Glutamatergic neuron (in vitro differentiated cells): ENCODE results near the gene MIEF1. TPM values are rescaled to one million over a fixed set of nuclear protein-coding genes. Genes with fewer than 3 reads are reported as not detected.

Experiments
- DNase-seq: peaks from one replicate; pipeline ENCODE4 v3.0.0; 2022
- H3K27ac Mint-ChIP-seq: one replicate; pipeline ENCODE4 v1.8.0; 2020; ENCODE audit warnings: mild to moderate bottlenecking, mixed read lengths, inconsistent platforms; ENCODE audit not compliant: unreplicated experiment
- H3K27me3 Mint-ChIP-seq: one replicate; pipeline ENCODE4 v1.8.0; 2020; ENCODE audit warnings: mild to moderate bottlenecking, moderate library complexity, mixed read lengths, inconsistent platforms; ENCODE audit not compliant: unreplicated experiment
- H3K36me3 Mint-ChIP-seq: one replicate; pipeline ENCODE4 v1.8.0; 2020; ENCODE audit warnings: mild to moderate bottlenecking, mixed read lengths, inconsistent platforms; ENCODE audit not compliant: unreplicated experiment
- H3K4me1 Mint-ChIP-seq: one replicate; pipeline ENCODE4 v1.8.0; 2020; ENCODE audit warnings: mild to moderate bottlenecking, low read depth, mixed read lengths, inconsistent platforms; ENCODE audit not compliant: unreplicated experiment
- H3K4me3 Mint-ChIP-seq: one replicate; pipeline ENCODE4 v1.8.0; 2020; ENCODE audit warnings: mild to moderate bottlenecking, mixed read lengths, inconsistent platforms; ENCODE audit not compliant: unreplicated experiment
- H3K9me3 Mint-ChIP-seq: one replicate; pipeline ENCODE4 v1.8.0; 2020; ENCODE audit warnings: mild to moderate bottlenecking, moderate library complexity, mixed read lengths, inconsistent platforms; ENCODE audit not compliant: unreplicated experiment
- total RNA-seq: library from RNA; stranded (reverse); fragmentation: NEBNext Ultra II Directional; extraction: Animal tissue kit (Norgen Biotek cat#: 25700); gene quantifications from one replicate; pipeline ENCODE4 v1.2.1, GENCODE V29; 2021; ENCODE audit not compliant: unreplicated experiment
- TF ChIP-seq, protein P1 (sequence below): fragments of 200-600 bp; sonication (generic); IDR thresholded peaks from one replicate; pipeline ENCODE4 v1.5.0; 2021; ENCODE audit not compliant: partially characterized antibody, unreplicated experiment

Gene MIEF1
- total RNA-seq, 1 donor from 2014 or later = 40.0 TPM

DNA sequence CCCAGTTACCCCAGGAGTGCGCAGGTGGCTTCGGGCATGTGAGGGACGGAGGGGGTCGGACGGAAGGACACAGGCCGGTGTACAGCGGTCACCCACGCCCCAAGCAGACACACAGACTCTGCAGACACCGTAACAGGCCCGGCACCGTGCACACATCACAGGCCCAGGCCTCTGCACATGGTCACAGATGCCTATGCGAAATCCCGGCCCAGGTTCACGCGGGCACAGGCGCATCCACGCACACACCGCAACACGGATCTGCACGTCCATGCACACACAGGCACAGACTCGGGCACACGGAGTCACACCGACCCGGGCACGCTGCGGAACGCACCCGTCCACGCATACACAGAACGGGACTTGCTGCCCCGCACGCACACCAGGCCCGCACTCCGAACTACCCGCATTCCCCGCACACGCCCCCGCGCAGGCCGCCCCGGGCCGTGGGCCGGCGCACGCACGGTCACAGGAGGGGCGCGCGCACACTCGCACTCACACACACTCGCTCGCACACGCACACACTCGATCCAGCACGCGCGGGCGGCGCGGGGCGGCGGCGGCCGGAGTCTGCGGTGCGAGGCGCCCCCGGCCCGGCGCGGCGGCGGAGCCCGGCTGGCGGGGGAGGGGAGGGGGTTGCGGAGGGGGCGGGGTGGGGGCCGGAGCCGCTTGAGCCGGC, 45.4 kb upstream of the MIEF1 start, which contains the start of gene MGAT3:
Gene MGAT3 (plus strand): TSS at position 491 of the 676 bp plus-strand sequence. CDS start 30,336 bp downstream, outside the sequence.
- H3K27me3 Mint-ChIP-seq = peaks cover 21% of the 10 kb centered on the region

DNA sequence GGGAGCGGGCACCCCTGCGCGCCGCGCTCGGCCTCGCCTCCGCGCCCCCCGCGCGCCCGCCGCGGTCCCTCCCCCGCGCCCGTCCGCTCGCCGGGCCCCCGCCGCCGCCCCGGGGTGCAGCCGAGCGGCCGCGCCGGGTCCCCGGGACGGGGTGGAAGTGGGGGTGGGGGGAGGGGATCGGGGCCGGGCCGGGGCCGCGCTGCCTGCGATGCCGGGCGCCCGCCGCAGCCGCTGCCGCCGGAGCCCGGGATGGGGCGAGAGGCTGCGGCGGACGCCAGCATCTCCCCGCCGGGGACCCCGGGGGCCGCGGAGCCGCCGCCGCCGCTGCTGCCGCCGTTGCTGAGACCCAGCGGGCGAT, 44.9 kb upstream of the MIEF1 start:
- Mint-ChIP-seq H3K27ac (no peak overlapping the region), H3K36me3 (peaks cover 5% of the 10 kb centered on the region), H3K4me3 (no peak overlapping the region), H3K27me3 (peaks cover 18% of the 10 kb centered on the region), H3K9me3 (peaks cover 14% of the 10 kb centered on the region), H3K4me1 (peaks cover 11% of the 10 kb centered on the region)
- DNase-seq = peak; percentile 59
- TF ChIP-seq, protein P1, sequence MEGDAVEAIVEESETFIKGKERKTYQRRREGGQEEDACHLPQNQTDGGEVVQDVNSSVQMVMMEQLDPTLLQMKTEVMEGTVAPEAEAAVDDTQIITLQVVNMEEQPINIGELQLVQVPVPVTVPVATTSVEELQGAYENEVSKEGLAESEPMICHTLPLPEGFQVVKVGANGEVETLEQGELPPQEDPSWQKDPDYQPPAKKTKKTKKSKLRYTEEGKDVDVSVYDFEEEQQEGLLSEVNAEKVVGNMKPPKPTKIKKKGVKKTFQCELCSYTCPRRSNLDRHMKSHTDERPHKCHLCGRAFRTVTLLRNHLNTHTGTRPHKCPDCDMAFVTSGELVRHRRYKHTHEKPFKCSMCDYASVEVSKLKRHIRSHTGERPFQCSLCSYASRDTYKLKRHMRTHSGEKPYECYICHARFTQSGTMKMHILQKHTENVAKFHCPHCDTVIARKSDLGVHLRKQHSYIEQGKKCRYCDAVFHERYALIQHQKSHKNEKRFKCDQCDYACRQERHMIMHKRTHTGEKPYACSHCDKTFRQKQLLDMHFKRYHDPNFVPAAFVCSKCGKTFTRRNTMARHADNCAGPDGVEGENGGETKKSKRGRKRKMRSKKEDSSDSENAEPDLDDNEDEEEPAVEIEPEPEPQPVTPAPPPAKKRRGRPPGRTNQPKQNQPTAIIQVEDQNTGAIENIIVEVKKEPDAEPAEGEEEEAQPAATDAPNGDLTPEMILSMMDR = no peak

More for the DNA sequence above, 45.4 kb upstream of the MIEF1 start, which contains the start of gene MGAT3:
- peak within 1 kb of the TSS; percentile 81 for H3K27ac Mint-ChIP-seq
- no peak for DNase-seq
- H3K4me1 Mint-ChIP-seq = peaks cover 14% of the 10 kb centered on the region
- peak within 1 kb of the TSS; percentile 88 for H3K4me3 Mint-ChIP-seq
- TF ChIP-seq, protein P1 = no peak
- peaks cover 5% of the 10 kb centered on the region for H3K36me3 Mint-ChIP-seq
- H3K9me3 Mint-ChIP-seq = peaks cover 17% of the 10 kb centered on the region

DNA sequence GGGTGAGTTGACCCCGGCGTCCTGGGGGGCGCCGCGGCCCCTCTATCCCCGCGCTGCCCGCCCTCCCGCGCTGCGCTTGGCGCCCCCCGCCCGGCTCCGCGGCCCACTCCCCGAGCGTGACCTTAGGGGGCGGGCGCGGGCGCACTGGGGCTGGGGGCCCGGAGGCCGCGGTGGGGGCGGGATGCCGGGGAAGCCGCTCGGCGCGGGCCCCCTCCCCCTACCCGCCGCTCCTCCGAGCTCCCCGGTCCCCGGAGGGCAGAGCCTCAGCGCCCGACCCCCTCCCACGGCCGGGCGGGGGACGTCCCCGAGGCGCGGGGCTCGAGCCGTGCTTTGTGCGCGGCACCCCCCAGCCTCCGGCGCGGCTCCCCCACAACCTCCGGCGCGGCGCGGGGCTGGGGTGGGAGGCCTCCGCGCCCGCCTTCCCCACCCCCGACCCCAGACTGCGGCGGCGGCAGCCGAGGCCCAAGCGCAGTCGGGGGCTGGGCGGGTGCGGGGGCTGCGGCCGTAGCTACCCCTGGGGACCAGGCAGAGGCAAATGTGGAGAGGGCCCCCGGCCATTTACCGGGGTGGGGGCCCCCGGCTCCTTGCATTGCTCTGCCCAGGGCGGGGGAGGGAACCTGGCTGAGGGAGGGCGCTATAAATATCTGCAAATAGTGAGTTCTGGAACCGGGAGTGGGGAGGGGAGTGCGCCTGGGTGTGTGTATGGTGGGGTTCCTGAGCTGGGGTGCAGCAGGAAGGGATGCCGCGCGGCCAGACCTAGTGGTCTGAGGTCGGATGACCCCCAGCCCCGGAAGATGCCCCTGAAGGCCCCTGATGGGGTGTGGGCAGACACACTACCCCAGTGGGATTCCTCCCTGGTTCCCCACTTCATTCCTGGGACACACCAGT, 44.3 kb upstream of the MIEF1 start:
- Mint-ChIP-seq H3K9me3 (peaks cover 13% of the 10 kb centered on the region), H3K36me3 (peaks cover 5% of the 10 kb centered on the region), H3K4me1 (peaks cover 9% of the 10 kb centered on the region), H3K4me3 (peak overlapping the region; percentile 90), H3K27me3 (peaks cover 16% of the 10 kb centered on the region), H3K27ac (peak overlapping the region; percentile 76)
- TF ChIP-seq, protein P1 = no peak
- peak; percentile 52 for DNase-seq

DNA sequence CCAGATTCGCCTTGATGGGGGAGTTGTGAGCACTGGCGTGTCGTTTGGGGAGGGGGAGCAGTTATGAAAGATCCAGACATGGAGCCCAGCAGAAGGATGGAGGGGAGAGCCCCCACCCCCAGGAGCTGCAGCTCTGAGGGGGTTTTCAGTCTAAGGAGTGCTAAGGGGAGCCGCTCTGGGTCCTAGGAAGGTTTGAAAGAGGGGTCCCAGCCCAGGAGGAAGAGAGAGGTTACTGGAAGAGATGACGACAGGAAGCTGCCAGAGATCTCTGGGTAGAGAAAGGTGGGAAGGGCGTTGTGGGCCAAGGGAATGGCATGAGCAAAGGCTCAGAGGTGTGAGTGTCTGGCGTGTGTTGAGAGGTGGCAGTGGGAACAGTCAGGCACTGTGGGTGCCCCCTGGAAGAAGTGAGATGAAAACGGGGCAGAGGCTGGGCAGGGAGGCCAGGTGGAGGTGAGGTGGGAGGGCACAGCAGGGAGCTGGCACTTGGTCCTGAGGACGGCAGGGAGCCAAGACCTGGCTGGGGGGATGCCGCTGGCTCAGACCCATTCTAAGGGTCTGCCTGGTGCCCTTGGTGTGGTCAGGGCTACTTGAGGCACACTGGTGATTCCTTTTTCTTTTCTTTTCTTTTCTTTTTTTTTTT, 43.5 kb upstream of the MIEF1 start:
- Mint-ChIP-seq H3K36me3 (peaks cover 5% of the 10 kb centered on the region), H3K4me1 (peaks cover 9% of the 10 kb centered on the region), H3K4me3 (peak overlapping the region; percentile 90), H3K9me3 (peaks cover 13% of the 10 kb centered on the region), H3K27me3 (peaks cover 16% of the 10 kb centered on the region), H3K27ac (peak overlapping the region; percentile 25)
- TF ChIP-seq, protein P1 = no peak
- DNase-seq = no peak
